GM03348 (cell line): Measurements from ENCODE around the gene IL27RA.

Experiments used
- DNase-seq: peaks from one replicate; pipeline ENCODE4 v3.0.0; 2012; ENCODE audit warnings: low spot score

IL27RA gene

GRCh38 chr19:14089412-14089661, 57.8 kb downstream of the IL27RA start:
- DNase-seq: no peak

DNA sequence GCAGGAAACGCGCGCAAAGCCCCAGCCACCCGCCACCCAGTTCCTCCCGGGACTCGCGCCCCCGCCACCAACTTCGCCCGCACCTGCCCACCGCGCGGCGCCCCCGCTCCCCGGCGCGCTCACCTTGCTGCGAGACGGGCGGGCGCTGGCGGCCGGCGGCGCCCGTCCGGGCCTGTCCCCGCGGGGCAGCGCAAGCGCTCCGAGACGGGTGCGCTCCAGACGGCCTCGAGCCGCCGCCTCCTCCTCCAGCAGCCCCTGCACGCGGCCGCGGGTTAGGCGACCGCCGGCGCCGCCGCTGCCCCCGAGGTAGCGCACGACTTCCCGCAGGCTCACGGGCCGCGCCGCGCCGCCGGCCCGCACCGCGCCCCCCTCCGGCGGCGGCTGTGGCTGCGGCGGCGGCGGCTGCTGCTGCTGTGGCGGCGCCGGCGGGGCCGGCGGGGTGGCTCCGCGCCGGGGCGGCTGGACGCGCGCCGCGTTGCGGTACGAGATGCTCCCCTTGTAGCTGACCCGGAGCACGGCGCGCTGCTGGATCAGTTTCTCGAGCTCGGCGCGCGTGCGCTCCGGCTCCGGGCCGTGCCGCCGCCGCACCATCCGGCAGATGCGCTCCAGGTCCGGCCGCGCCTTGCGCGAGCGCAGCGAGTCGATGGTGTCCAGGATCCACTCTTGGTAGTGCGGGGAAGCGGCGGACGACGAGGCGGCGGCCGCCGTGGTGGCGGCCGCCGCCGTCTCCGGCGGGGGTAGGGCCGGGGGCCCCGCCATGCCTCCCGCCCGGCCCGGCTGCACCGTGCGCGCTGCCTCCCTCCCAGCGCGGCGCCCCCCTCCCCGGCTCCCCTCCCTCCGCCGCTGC, 58.3 kb downstream of the IL27RA start:
- DNase-seq: peak; percentile 62

DNA sequence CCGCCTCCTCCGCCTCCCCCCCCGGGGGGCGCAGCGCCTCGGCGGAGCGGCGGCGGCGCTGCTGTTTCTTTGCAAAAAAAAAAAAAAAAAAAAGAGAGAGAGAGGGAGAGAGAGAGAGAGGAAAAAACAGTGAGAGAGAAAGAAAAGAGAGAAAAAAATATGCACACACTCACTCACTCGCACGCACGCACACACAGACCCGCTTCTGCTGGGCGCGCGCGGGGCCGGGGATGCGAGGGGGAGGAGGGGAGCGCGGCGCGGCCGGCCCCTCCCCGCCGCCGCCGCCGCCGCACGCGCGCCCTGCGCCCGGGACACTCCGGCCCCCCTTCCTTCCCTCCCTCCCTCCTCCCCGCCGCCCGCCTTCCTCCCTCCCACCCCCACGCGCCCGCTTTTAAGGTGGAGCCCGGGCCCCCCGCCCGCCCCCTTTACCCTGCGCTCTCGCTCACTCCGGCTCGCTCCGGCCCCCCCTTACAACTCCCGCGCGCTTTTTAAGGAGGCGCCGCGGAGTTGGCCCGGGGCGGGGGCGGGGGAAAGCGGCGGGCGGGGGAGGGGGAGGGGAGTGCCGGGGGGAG, 59.0 kb downstream of the IL27RA start, which contains the start of gene SAMD1:
Gene SAMD1, minus strand, starts transcription at position 243 of the 572 bp plus-strand sequence.
- peak; percentile 94 for DNase-seq

DNA sequence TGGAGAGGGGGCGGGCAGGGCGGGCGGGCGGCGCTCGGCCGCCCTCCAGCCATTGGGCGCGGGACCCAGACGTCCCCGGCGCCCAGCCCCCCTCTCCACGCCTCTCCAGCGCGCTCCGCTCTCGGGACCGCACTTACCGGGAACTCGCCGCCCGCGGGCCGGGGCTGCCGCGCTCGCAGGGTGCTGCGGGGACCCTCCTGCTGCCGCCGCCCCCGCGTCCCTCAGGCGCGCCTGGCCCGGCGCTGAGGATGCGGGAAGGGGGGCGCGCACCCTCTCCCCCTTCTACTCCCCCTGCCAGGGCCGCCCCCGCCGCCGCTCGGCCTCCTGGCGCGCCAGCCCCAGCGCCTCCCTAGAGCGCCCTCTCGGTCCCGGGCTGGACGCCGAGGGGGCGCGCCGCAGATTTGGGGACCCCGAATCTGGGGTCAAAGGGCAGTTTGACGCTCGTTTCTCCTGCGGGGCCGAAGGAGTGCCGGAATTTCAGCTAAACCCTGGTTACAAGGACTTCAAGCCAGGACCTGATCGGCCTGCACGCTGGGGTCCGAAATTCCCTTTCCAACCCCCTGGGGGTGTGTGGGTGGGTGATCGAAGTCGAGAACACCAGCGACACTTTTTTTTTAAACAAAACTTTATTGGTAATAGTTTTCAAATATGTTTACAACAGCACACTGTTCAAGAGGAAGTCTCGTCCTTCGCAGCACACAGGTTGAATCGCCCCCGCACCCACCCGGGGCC, 59.7 kb downstream of the IL27RA start:
- DNase-seq: peak; percentile 94

GRCh38 chr19:14091813-14092462, 60.4 kb downstream of the IL27RA start:
- no peak for DNase-seq

- no peak for DNase-seq
Observed at GRCh38 chr19:14093117-14093823, 61.7 kb downstream of the IL27RA start.

- no peak for DNase-seq
Observed at GRCh38 chr19:14094854-14095253, 63.3 kb downstream of the IL27RA start.

DNA sequence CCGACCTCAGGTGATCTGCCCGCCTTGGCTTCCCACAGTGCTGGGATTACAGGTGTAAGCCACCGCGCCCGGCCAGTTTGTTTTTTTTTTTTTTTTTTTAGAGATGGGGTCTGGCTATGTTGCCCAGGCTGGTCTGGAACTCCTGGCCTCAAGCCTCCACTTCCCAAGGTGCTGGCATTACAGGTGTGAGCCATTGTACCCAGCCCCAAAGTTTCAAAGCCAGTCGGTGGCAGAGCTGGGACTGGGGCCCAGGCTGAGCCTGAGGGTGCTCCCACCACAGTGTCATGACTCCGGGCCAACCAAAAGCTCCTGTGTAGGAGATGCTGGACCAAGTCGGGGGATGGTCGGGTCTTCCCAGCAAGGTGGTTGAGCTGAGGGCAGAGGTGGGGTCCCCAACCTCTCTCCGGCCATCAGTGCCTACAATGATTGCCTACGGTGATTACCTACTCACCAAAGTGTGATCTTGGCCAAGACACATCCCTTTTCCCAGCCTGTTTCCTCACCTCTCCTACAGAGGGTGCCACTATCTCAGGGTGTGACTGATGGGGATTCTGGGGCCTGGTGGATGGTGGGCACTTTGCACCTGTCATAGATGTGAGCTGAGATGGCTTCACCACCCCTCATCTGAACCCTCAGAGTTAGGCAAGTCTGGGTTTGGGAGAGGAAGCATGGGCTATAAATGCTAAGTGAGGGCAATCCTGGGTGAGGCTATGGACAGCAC, 64.9 kb downstream of the IL27RA start:
- no peak for DNase-seq

GRCh38 chr19:14097532-14098151, 66.1 kb downstream of the IL27RA start:
- DNase-seq: no peak

DNA sequence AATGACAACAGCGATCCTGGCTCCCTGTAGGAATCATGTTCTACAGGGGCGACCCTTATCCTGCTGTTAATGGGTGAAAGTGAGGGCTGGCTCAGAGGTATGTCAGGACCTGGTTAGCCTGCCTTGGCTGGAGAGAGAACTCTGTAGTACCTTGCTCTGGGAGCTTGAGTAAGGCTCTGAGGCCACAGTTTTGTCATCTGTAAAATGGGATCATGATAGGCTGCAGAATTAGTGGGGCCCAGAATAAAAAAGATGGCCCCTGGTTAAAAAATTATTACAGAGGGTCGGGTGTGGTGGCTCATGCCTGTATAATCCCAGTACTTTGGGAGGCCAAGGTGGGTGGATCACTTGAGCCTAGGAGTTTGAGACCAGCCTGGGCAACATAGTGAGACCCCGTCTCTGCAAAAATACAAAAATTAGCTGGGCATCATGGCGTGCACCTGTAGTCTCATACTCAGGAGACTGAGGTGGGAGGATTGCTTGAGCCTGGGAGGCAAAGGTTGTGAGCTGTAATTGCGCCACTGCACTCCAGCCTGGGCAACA, 69.5 kb downstream of the IL27RA start:
- no peak for DNase-seq

DNA sequence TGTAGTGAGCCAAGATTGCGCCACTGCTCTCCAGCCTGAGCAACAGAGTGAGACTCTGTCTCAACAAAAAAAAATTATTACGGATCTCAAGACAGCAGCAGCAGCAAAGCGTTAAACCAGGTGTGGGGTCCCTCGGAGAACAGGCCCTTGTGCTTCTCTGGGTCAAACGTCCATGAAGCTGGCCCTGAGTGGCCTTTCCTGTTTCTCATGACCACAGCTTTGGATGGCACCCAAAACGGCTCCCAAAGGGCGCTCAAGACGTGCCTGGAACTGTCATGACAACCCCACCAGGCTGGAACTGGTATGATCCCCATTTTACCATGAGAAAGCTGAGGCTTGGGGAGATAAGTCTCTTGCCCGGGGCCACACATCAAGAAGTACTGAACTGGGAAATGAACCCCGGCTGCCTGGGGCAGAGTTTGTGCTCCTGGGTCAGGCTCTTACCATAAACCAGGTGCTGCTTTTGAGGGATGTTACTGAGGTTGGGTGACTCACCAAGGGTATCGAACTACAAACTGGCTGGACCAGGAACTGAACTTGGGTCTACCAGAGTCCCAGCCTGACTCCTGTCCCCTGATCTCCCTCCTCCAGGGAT, 70.6 kb downstream of the IL27RA start:
- no peak for DNase-seq

DNA sequence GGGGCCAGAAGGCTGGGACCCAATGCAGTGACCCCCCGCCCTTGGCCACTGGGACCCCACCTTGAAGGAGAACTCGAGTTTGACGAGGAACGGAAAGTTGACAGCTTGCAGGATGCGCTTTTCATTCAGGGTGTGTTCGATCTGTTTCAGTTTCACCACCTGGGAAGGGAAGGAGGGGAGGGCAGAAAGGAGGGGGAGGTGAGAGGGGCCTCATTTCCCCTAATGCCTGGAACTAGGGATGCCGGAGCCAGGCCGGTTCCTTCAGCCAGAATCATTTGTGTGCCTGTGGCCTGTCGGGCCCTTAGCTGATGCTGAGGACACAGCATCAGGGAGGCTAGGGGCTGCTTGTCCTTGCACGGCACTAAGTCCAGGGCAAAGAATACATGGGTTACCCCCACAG, 71.2 kb downstream of the IL27RA start:
- DNase-seq: no peak
